ENCODE measurements around the gene ZNF597.

DNA sequence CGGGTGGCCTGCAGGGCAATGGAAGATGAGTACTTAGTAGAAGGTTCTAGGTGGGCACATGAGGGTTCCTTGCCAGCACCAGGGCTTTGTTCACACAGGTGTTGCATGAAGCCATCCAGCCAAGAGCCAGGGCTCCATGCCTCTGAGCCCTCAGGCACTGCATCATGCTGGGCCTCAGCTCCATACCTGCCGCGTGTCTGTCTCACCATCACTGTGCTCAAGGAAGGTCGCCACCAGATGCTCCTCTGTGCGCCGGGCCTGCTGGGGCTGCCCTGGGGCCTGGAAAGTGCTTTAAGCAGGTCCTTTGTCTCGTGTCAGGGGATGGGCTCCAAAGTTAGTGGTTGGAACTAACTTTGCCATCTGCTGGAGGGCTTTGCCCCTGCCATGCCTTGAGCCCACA is 26.4 kb upstream of the ZNF597 start:
- no peak for TF ChIP-seq POLR2A (IDR thresholded peaks at IDR 0.05)
- TF ChIP-seq CTCF (IDR thresholded peaks at IDR 0.05 in 4 of 5, conservative IDR thresholded peaks at IDR 0.05 in 1 of 5): no peak
